Measurements from ENCODE around the gene VARS2. TPM values are rescaled to one million over a fixed set of nuclear protein-coding genes. Genes with fewer than 3 reads are reported as not detected.
"Not testable (repeated sequence)": the region's sequence is repeated elsewhere in the genome, so short reads cannot be mapped to it uniquely, and the experiment has no call there.

The VARS2 gene
- total RNA-seq = 33.2 TPM

- DNase-seq (ENCODE audit: low spot score) = peak; percentile 94
Observed at GRCh38 chr6:30914076-30914853, at the start of gene VARS2. Gene VARS2 (plus strand): TSS chr6:30914238. CDS start chr6:30914837, 599 bp downstream.

GRCh38 chr6:30864325-30864724 lies 49.7 kb upstream of the VARS2 start:
- DNase-seq (ENCODE audit: low spot score) = no peak

DNA sequence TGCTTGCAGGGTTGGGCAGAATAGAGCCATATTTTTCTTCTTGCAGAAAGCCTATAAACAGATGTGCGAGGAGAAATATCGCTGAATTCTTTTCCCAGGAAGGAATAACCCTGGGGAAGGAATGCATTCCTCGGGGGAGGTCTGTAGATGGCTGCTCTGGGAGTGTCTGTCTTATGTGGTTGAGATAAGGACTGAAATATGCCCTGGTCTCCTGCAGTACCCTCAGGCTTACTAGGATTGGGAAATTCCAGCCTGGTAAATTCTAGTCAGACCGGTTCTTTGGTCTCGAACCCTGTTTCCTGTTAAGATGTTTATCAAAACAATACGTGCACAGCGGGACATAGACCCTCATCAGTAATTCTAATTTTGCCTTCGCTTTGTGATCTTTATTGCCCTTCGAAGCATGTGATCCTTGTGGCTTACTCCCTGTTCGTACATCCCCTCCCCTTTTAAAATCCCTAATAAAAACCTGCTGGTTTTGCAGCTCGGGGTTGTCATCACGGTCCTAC lies 44.7 kb upstream of the VARS2 start:
- DNase-seq (ENCODE audit: low spot score) = not testable (repeated sequence)

DNA sequence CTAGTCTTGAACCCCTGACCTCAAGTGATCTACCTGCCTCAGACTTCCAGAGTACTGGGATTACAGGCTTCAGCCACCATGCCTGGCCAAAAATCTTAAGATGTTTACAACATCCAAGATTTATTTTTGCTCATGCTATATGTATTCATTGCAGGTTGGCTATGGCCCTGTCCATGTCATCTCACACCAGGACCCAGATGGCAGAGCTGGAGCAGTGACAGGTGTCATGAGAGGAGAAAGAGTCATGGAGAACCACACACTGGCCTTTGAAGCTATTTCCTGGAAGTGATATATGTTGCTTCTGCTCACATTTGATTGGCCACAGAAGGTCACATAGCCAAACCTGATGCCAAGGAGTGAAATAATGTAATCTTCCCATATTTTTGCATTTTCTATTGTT lies 43.5 kb upstream of the VARS2 start:
- no peak for DNase-seq (ENCODE audit: low spot score)

- DNase-seq (ENCODE audit: low spot score) = no peak
Observed at GRCh38 chr6:30871592-30872183, 42.4 kb upstream of the VARS2 start.

GRCh38 chr6:30873137-30873640 lies 40.8 kb upstream of the VARS2 start:
- DNase-seq (ENCODE audit: low spot score) = no peak

DNA sequence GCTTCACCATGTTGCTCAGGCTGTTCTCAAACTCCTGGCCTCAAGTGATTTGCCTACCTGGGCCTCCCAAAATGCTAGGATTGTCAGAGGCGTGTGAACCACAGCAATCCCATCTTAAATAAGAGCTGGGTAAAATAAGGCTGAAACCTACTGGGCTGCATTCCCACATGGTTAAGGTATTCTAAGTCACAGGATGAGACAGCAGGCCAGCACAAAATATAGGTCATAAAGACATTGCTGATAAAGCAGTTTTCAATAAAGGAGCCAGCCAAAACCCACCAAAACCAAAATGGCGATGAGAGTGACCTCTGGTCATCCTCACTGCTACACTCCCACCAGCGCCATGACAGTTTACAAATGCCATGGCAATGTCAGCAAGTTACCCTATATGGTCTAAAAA lies 40.2 kb upstream of the VARS2 start:
- not testable (repeated sequence) for DNase-seq (ENCODE audit: low spot score)

DNA sequence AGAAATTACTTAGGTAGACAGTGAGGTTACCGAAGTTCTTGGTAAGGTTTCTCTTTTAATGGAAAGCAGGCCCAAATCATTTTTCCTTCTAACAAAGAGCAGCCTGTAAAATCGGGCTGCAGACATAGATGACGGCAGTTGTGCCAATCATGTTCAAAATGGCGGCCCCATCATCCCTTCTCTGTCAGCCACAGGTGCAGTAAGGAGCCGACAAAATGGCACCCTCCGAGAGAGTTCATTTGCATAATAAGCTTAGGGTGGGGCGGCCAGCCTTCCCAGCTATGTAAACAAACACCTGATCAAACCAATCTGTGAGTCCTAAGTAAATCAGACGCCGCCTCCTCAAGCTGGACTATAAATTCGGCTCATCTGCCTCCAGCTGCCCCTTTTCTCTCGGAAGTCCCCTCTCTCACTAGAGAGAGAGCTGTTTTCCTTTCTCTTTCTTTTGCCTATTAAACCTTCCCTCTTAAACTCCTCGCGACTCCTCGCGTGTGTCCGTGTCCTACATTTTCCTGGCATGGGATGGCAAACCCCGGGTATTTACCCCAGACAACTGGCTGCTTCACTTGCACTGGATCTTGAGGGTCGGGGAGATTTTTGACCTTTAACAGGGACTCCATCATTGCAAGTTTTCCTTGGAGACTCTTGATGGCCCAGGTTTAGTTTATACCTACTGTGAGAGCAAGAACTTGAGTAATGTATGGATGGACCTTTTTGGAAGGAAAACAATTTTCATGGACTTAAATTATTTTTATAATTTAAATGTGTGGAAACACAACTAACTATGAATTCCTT lies 38.6 kb upstream of the VARS2 start:
- no peak for DNase-seq (ENCODE audit: low spot score)

- peak; percentile 75 for DNase-seq (ENCODE audit: low spot score)
Observed at GRCh38 chr6:30876039-30876730, 37.9 kb upstream of the VARS2 start.

GRCh38 chr6:30877419-30878262 lies 36.4 kb upstream of the VARS2 start:
- DNase-seq (ENCODE audit: low spot score) = peak; percentile 92

DNA sequence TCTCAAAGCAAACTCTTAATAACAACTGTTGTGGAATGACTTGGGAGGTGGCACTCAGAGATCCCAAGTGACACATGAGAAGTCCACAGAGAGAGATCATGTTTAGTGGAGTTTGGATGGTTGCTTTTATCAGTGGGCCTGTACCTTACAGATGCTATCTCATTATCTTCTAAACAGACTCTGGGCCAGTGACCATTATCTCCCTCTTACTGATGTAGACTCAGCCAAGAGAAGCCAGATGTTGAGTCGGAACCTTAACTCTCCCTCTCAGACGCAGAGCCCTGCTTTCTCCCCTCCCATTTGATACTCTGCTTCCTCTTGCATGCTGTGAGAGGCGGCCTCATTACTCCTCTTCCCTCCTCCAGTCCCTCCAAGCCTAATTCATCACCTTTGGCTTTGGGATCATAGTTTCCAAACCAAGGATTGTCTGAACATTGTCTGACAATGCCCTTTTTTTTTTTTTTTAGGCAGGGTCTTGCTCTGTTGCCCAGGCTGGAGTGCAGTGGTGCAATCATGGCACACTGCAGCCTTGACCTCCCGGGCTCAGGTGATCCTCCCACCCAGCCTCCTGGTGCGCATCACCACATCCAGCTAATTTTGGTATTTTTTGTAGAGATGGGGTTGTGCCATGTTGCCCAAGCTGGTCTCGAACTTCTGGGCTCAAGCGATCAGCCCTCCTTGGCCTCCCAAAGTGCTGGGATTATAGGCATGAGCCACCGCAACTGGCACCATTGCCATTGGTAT lies 34.2 kb upstream of the VARS2 start:
- DNase-seq (ENCODE audit: low spot score) = no peak

DNA sequence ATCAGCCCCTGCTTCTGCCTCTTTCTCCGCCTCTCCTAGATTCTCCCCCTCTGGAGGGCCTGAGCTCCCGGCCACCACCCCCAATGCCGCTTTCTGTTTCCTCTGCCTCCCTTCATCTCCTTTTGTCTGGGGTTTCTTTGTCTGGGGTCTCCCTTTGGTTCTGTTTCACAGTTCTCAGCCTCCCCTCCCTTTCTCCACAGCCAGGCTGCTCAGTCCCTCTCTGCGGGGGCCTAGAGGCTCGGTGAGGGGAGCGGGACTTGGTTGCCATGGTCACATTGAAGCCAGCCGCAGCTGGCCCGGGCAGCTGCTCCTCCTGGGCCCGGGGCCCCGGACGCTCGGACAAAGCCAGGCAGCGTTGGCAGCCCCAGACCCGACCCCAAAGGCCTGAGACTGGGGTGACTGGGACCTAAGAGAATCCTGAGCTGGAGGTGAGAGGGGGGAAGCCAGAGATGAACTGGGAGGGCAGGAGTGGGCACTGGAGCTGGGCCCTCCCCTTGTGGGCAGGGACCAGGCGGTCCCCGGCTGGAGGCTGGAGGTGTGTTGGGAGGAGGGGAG lies 33.3 kb upstream of the VARS2 start:
- DNase-seq (ENCODE audit: low spot score) = no peak

- no peak for DNase-seq (ENCODE audit: low spot score)
Observed at GRCh38 chr6:30881392-30882203, 32.4 kb upstream of the VARS2 start.

- no peak for DNase-seq (ENCODE audit: low spot score)
Observed at GRCh38 chr6:30882204-30882758, 31.8 kb upstream of the VARS2 start.

DNA sequence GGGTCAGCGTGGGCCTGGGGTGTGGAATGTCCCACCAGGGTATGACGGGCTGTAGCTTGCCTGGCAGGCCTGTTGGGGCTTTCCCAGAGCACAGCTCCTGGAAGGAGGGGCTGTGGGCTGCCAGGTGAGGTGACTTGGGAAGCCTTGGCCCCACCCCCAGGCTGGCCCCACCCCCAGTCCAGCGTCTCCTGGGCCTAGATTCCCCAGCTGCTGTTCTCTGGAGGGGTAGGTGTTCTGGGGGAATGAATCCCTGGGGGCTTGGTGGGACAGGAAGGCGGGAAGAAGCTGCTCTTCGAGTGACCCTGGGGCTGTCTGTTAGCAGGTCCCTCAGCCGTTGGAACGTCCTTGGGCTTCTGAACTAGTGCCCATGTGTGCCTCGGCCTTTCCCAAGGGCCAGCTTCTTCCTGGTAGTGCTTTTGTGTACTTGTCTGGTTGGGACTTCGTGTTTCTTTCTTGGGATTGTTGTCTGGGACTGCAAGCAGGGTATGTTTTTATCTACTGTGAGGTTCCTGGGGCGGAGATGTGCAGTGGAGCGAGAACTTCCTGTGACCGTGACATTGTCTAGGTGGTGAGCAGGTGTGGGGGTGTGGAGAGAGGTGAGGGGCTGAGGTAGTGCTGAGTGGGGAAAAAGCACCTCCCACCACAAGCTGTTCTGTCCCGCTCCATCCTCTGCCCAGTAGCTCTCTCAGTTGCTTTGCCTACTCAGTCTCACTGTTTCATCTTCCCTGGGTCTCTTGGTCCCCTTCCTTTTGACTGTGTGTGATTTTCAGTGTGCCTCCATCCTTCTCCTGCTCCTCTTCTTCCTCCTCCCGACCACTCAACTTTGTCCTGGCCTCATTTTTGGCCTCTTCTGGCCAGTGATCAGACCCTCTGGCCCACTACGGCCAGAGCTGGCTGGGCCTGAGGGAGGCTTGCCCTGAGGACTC lies 31.0 kb upstream of the VARS2 start:
- DNase-seq (ENCODE audit: low spot score) = peak; percentile 84

DNA sequence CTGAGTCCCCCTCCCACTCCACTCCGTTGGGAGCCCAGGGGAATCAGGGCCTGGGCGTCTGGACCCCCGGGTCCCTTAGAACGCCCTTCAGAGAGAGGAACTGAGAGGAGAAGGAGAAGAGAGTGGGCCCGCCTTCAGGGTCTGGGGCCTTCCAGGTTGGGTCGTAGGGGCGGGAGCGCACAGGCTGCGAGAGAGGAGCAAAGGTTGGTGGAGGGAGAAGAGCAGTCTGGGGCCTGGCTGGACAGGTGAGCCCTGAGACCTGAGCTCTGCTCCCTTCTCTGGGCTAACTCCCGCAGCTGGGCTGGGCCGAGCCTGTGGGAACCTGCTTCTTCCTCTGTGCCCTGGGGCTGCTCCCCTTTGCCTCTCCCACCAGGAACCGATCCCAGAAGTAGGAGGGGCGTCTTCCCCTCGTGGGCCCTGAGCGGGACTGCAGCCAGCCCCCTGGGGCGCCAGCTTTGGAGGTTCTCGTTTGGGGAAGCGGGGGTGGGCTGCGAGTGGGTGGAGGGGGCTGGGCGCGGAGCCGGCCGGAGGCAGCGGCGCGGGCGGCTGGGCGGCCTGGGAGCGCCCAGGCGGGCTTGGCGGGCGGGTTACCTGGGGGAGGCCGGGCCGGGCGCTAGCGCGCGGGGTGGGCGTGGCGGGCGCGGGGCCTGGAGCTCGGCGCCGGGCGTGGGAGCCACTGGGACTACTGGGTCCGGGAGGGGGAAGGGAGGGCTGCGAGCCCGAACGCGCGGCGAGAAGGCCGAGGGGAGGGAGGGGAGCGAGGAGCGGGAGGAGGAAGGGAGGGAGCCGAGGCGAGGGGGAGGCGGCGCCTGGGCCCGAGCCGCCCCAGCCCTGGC lies 30.1 kb upstream of the VARS2 start, which contains the start of gene DDR1:
TSS of gene DDR1 (plus strand) at position 835 of the 836 bp plus-strand sequence. CDS start 4,211 bp downstream, outside the sequence.
- DNase-seq (ENCODE audit: low spot score) = peak; percentile 88

All from ureter (tissue), 1 donor.